ENCODE measurements around the gene TRAPPC14. TPM values are rescaled to one million over a fixed set of nuclear protein-coding genes. Genes with fewer than 3 reads are reported as not detected.

The TRAPPC14 gene
- total and polyA plus RNA-seq, 9 of the 15 experiments (the other 6 are each of a cell fraction or from before 2014, with no cell fraction given) = 0.42 to 45.9 (median 18.2) TPM

DNA sequence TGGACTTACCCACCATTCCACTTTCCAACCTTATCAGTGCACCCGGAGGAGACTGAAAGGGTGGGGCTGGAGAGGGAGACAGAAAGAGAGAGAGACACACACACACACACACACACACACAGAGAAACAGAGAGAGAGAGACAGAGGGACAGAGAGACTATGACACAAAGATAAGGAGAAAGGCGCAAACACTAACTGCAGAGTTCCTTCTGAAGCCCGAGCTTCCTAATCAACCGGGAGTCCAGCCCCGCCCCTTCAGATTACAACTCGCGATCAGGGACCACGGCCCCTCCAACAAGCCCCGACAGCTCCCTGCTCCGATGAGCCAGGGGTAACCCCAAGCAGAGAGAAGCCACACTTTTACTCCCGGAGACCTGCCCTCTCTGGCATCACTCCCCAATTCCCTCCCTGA lies 9.4 kb upstream of the TRAPPC14 start (continued):
- TF ChIP-seq SRSF9 (IDR thresholded peaks at IDR 0.05; ENCODE audit: borderline replicate concordance, low read depth, low read length) (no peak), SIRT6 (IDR thresholded peaks at IDR 0.05; ENCODE audit: low read depth, low read length) (no peak), LEF1 (IDR thresholded peaks at IDR 0.05) (peak; percentile 94), HES1 (IDR thresholded peaks at IDR 0.05; ENCODE audit: low read depth) (no peak), ZHX1 (conservative IDR thresholded peaks at IDR 0.05; ENCODE audit: low read length) (0 out of 2 replicates have a peak, but pooled peaks have one; percentile 74), ZNF311 (CRISPR knock-in tag; IDR thresholded peaks at IDR 0.05) (no peak), CHD1 (IDR thresholded peaks at IDR 0.05; ENCODE audit: low read length) (no peak), ZNF124 (CRISPR knock-in tag; IDR thresholded peaks at IDR 0.05) (no peak), CBX5 (IDR thresholded peaks at IDR 0.05; ENCODE audit: borderline replicate concordance, low read depth) (no peak), RCOR1 (IDR thresholded peaks at IDR 0.05; ENCODE audit: borderline replicate concordance in 1 of 2, low read depth in 2 of 2, low read length in 2 of 2) (peak; percentile 82 to 97), RBM22 (IDR thresholded peaks at IDR 0.05; ENCODE audit: low read depth, low read length, poor library complexity, severe bottlenecking) (no peak), KLF13 (tag; IDR thresholded peaks at IDR 0.05; ENCODE audit: borderline replicate concordance, low read depth) (peak; percentile 35; the same call in 1 of the 2 replicates), NFRKB (IDR thresholded peaks at IDR 0.05; ENCODE audit: low read depth) (peak; percentile 80; the same call in 1 of the 2 replicates), NKRF (IDR thresholded peaks at IDR 0.05; ENCODE audit: borderline replicate concordance) (peak; percentile 75; the same call in 1 of the 2 replicates), MYC (IDR thresholded peaks at IDR 0.05; ENCODE audit: low read depth, low read length) (peak; percentile 63; the same call in 1 of the 2 replicates), MYC (CRISPR knock-in tag; IDR thresholded peaks at IDR 0.05; ENCODE audit: borderline replicate concordance, low read depth) (no peak), SREBF2 (CRISPR knock-in tag; IDR thresholded peaks at IDR 0.05) (no peak), RFX5 (IDR thresholded peaks at IDR 0.05; ENCODE audit: low read depth, low read length) (no peak), ILK (tag; IDR thresholded peaks at IDR 0.05; ENCODE audit: borderline replicate concordance, low read depth) (no peak), ZNF785 (CRISPR knock-in tag; IDR thresholded peaks at IDR 0.05) (no peak)
- TF ChIP-seq, protein P1, sequence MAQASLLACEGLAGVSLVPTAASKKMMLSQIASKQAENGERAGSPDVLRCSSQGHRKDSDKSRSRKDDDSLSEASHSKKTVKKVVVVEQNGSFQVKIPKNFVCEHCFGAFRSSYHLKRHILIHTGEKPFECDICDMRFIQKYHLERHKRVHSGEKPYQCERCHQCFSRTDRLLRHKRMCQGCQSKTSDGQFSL (CRISPR knock-in tag; IDR thresholded peaks at IDR 0.05) = no peak
- TF ChIP-seq, protein P1 (tag; IDR thresholded peaks at IDR 0.05) = no peak
